ENCODE data around the gene SEPTIN6.

The SEPTIN6 gene

GRCh38 chrX:119647552-119648420 is 45.2 kb downstream of the SEPTIN6 start:
- peak; percentile 50 for DNase-seq

- DNase-seq = no peak
Observed at GRCh38 chrX:119647089-119647488, 45.9 kb downstream of the SEPTIN6 start.

DNA sequence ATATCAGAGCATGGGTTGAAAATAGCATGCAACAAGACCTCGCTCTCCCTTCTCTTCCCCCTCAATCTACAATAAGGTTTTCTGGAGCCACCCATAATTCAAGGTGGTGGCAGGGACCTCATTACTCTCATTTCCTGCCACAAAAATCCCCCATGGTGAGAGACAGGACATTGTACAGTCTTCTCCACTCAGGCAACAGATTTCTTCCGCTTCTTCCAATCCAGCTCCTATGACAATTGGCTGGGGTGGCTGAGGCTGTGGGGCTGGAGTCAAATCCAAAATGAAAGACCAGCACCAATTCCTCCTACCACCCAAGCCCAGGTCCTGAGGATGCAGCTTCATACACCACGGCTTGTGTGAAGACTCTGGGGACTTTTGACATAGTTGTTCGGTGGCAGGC is 46.5 kb downstream of the SEPTIN6 start:
- no peak for DNase-seq

DNA sequence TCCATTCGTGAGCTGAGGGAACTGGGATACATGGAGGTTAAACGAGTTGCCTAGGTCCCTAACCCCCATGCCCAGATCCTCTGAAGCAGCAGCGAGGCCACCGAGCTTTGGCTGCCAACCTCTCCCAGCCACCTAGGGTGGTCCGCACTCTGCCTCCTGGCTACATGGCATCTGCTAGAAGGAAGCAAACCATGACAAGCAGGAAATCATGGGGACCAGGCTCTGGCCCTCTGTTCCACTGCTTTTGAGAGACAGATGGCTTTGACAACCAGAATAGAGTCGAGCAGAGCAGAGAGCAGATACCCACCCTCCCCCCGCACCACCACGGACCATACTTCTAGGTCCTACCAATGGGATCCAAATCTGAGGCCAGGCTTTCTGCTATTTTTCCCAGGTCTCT is 49.3 kb downstream of the SEPTIN6 start:
- no peak for DNase-seq
